ENCODE results near the gene HELZ. TPM values are rescaled to one million over a fixed set of nuclear protein-coding genes. Genes with fewer than 3 reads are reported as not detected.
"Not testable (repeated sequence)": the region's sequence is repeated elsewhere in the genome, so short reads cannot be mapped to it uniquely, and the experiment has no call there.

Gene HELZ
- total RNA-seq, 1 donor from 2014 or later = 71.0 TPM

DNA sequence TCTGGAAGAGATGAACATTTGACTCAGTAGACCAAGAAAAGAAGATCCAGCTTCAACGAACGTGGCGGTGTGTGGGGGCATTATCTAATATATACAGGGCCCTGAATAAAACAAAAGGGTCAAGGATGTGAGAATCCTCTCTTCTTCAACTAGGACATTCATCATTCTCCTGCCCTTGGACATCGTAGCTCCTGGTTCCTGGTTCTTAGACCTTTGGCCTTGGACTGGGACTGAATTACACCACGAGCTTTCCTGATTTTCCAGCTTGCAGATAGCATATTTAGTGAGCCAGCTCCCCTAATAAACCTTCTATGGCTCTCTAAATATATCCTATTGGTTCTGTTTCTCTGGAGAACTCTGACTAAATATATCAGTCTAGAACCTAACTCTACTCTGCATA is 29.5 kb upstream of the HELZ start:
- Mint-ChIP-seq H3K36me3 (ENCODE audit: insufficient read depth) (no peaks in the 10 kb centered on the region), H3K4me1 (ENCODE audit: low read depth) (no peaks in the 10 kb centered on the region), H3K27ac (no peak overlapping the region), H3K27me3 (no peaks in the 10 kb centered on the region), H3K9me3 (ENCODE audit: low read depth) (no peaks in the 10 kb centered on the region), H3K4me3 (ENCODE audit: low read depth) (no peak overlapping the region)
- DNase-seq (ENCODE audit: low spot score, unreplicated experiment) = no peak
- TF ChIP-seq, protein P1, sequence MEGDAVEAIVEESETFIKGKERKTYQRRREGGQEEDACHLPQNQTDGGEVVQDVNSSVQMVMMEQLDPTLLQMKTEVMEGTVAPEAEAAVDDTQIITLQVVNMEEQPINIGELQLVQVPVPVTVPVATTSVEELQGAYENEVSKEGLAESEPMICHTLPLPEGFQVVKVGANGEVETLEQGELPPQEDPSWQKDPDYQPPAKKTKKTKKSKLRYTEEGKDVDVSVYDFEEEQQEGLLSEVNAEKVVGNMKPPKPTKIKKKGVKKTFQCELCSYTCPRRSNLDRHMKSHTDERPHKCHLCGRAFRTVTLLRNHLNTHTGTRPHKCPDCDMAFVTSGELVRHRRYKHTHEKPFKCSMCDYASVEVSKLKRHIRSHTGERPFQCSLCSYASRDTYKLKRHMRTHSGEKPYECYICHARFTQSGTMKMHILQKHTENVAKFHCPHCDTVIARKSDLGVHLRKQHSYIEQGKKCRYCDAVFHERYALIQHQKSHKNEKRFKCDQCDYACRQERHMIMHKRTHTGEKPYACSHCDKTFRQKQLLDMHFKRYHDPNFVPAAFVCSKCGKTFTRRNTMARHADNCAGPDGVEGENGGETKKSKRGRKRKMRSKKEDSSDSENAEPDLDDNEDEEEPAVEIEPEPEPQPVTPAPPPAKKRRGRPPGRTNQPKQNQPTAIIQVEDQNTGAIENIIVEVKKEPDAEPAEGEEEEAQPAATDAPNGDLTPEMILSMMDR (IDR thresholded peaks at IDR 0.05; ENCODE audit: unreplicated experiment) = no peak

DNA sequence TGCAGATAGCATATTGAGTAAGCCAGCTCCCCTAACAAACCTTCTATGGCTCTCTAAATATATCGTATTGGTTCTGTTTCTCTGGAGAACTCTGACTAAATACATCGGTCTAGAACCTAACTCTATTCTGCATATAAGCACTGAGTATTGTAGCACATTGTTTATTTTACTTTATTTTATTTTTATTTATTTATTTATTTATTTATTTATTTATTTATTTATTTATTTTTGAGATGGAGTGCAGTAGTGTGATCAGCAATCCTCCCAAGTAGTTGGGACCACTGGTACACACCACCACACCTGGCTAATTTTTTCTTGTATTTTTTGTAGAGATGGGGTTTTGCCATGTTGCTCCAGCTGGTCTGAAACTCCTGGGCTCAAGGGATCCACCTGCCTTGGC is 28.9 kb upstream of the HELZ start:
- H3K36me3 Mint-ChIP-seq (ENCODE audit: insufficient read depth) = no peaks in the 10 kb centered on the region
- no peak overlapping the region for H3K4me3 Mint-ChIP-seq (ENCODE audit: low read depth)
- TF ChIP-seq, protein P1 (IDR thresholded peaks at IDR 0.05; ENCODE audit: unreplicated experiment) = no peak
- H3K27me3 Mint-ChIP-seq = no peaks in the 10 kb centered on the region
- no peak for DNase-seq (ENCODE audit: low spot score, unreplicated experiment)
- no peak overlapping the region for H3K27ac Mint-ChIP-seq
- H3K9me3 Mint-ChIP-seq (ENCODE audit: low read depth) = no peaks in the 10 kb centered on the region
- H3K4me1 Mint-ChIP-seq (ENCODE audit: low read depth) = no peaks in the 10 kb centered on the region

DNA sequence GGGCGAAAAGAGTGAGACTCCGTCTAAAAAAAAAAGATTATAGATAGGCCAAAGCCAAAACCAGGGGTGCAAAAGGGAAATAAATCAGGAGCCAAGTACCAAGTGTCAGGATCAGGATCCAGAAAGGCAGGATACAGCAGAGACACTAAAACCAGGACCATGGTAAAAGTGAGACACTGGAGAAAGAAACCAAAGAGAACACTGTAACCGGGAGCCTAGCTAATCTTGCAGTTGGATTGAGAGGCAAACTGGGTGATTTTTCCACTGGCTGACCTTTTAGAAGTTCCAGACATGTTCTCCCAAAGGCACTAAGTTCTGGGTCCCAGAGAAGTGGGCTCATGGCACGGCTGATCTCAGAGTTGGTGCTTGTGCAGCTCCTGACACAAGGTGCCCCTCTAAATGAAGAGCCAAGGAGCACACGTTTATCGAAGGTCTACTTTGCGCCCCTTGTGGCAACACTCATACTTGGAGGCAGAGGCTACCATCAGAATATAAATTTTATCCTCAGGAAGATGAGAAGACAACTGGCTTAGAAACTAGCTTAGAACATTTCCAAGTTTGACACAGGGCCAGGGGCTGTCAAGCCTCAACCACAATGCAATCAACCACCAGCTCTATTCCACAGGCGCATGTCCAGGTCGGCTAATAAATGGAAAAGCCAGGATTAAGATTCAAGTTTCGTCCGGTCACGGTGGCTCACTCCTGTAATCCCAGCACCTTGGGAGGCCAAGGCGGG is 27.5 kb upstream of the HELZ start:
- Mint-ChIP-seq H3K4me3 (ENCODE audit: low read depth) (no peak overlapping the region), H3K27me3 (no peaks in the 10 kb centered on the region), H3K9me3 (ENCODE audit: low read depth) (no peaks in the 10 kb centered on the region), H3K36me3 (ENCODE audit: insufficient read depth) (no peaks in the 10 kb centered on the region), H3K4me1 (ENCODE audit: low read depth) (no peaks in the 10 kb centered on the region), H3K27ac (no peak overlapping the region)
- no peak for DNase-seq (ENCODE audit: low spot score, unreplicated experiment)
- TF ChIP-seq, protein P1 (IDR thresholded peaks at IDR 0.05; ENCODE audit: unreplicated experiment) = peak; percentile 49

DNA sequence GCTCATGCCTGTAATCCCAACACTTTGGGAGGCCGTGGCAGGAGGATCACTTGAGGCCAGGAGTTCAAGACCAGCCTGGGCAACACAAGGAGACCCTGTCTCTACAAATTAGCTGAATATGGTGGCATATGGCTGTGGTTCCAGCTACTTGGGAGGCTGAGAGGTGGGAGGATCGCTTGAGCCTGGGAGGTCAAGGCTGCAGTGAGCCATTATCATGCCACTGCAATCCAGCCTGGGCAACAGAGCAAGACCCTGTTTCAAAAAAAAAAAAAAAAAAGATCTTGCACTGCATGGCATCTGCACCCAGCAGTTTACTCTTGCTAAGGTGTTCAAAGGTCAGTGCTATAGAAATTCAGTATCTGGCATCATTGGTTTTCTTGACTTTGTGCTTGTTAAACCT is 26.2 kb upstream of the HELZ start:
- H3K27ac Mint-ChIP-seq; H3K36me3 Mint-ChIP-seq (ENCODE audit: insufficient read depth); DNase-seq (ENCODE audit: low spot score, unreplicated experiment); H3K4me1 Mint-ChIP-seq (ENCODE audit: low read depth); H3K9me3 Mint-ChIP-seq (ENCODE audit: low read depth); H3K27me3 Mint-ChIP-seq; H3K4me3 Mint-ChIP-seq (ENCODE audit: low read depth): not testable (repeated sequence)

DNA sequence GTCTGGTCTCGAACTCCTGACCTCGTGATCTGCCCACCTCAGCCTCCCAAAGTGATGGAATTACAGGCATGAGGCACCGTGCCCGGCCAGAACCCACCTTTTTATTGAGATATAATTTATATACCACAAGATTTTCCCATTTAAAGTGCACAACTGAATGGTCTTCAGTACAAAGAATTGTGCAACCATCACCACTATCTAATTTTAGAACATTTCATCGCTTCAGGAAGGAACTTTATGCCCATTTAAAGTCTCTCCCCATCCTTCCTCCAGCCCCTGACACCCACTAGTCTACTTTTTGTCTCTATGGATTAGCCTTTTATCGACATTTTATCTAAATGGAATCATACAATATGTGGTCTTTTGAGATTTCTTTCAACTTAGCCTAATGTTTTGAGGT is 25.4 kb upstream of the HELZ start:
- Mint-ChIP-seq H3K27me3 (no peaks in the 10 kb centered on the region), H3K36me3 (ENCODE audit: insufficient read depth) (no peaks in the 10 kb centered on the region), H3K27ac (no peak overlapping the region), H3K9me3 (ENCODE audit: low read depth) (no peaks in the 10 kb centered on the region), H3K4me3 (ENCODE audit: low read depth) (no peak overlapping the region), H3K4me1 (ENCODE audit: low read depth) (no peaks in the 10 kb centered on the region)
- TF ChIP-seq, protein P1 (IDR thresholded peaks at IDR 0.05; ENCODE audit: unreplicated experiment) = no peak
- DNase-seq (ENCODE audit: low spot score, unreplicated experiment) = no peak

DNA sequence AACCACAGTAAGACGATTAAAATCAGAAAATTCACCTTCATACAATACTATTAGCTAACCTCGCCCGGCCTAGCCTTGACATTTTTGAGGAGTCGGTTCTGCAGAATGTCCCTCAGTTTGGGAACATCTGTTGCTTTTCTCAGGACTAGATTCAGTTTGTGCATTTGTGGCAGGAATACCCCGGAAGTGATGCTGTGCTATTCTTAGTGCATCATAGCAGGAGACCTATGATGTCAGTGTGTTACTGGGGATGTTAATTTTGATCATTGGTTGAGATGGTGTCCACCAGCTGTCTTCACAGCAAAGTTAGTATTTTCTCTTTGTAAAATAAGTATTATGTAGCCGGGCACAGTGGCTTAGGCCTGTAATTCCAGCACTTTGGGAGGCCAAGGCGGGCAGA is 21.5 kb upstream of the HELZ start:
- H3K4me3 Mint-ChIP-seq (ENCODE audit: low read depth) = no peak overlapping the region
- TF ChIP-seq, protein P1 (IDR thresholded peaks at IDR 0.05; ENCODE audit: unreplicated experiment) = no peak
- H3K27me3 Mint-ChIP-seq = no peaks in the 10 kb centered on the region
- H3K27ac Mint-ChIP-seq = no peak overlapping the region
- H3K9me3 Mint-ChIP-seq (ENCODE audit: low read depth) = no peaks in the 10 kb centered on the region
- H3K4me1 Mint-ChIP-seq (ENCODE audit: low read depth) = peaks cover 8% of the 10 kb centered on the region
- no peaks in the 10 kb centered on the region for H3K36me3 Mint-ChIP-seq (ENCODE audit: insufficient read depth)
- DNase-seq (ENCODE audit: low spot score, unreplicated experiment) = no peak
